ENCODE measurements around the gene POTEJ.
"Not testable (repeated sequence)": the region's sequence is repeated elsewhere in the genome, so short reads cannot be mapped to it uniquely, and the experiment has no call there.

DNA sequence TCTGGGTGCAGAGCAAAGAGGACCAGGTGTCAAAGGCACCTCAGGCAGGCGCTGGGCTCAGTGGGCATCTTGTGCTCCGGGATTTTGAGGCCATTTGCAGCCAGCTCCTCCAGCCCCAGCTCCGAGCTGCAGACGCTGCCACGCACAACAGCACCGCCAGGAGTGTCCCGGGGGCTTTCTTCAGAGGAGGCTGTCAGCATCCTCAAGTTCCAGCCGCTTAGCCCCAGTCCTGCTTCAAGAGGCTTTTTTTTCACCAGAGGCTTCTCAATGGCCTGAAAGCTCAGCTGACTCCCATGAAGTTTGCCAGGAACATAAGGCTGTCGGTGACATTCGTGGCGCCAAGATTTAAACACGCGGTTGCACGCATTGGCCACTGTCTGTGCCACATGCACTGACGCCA lies 754 bp upstream of the POTEJ start:
- TF ChIP-seq, protein P1, sequence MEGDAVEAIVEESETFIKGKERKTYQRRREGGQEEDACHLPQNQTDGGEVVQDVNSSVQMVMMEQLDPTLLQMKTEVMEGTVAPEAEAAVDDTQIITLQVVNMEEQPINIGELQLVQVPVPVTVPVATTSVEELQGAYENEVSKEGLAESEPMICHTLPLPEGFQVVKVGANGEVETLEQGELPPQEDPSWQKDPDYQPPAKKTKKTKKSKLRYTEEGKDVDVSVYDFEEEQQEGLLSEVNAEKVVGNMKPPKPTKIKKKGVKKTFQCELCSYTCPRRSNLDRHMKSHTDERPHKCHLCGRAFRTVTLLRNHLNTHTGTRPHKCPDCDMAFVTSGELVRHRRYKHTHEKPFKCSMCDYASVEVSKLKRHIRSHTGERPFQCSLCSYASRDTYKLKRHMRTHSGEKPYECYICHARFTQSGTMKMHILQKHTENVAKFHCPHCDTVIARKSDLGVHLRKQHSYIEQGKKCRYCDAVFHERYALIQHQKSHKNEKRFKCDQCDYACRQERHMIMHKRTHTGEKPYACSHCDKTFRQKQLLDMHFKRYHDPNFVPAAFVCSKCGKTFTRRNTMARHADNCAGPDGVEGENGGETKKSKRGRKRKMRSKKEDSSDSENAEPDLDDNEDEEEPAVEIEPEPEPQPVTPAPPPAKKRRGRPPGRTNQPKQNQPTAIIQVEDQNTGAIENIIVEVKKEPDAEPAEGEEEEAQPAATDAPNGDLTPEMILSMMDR (IDR thresholded peaks at IDR 0.05; ENCODE audit: insufficient read depth, low read length, poor library complexity, severe bottlenecking), result not testable (repeated sequence)
- TF ChIP-seq EZH2phosphoT487 (conservative IDR thresholded peaks at IDR 0.05; ENCODE audit: low read length), result not testable (repeated sequence)

All from SU-DHL-6 (cell line).